ENCODE results near the gene SIN3A.

SIN3A gene

DNA sequence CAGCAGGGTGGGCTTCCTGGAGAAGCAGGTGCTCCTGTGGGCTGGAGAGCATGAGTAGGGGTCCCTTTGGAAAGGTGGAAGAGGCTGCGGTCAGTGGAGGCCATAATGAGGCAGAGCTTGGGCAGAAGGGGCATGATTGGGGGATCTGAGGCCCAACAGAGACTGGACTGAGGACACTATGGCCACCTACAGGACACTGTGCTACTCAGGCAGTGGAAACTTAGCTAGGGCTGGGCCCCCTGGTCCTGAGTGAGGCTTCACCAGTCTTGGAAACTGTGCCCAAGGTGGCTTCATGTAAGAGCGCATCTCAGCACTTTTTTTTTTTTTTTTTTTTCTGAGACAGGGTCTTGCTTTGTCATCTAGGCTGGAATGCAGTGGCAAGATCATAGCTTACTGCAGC is 121.9 kb downstream of the SIN3A start:
- no peak for DNase-seq

DNA sequence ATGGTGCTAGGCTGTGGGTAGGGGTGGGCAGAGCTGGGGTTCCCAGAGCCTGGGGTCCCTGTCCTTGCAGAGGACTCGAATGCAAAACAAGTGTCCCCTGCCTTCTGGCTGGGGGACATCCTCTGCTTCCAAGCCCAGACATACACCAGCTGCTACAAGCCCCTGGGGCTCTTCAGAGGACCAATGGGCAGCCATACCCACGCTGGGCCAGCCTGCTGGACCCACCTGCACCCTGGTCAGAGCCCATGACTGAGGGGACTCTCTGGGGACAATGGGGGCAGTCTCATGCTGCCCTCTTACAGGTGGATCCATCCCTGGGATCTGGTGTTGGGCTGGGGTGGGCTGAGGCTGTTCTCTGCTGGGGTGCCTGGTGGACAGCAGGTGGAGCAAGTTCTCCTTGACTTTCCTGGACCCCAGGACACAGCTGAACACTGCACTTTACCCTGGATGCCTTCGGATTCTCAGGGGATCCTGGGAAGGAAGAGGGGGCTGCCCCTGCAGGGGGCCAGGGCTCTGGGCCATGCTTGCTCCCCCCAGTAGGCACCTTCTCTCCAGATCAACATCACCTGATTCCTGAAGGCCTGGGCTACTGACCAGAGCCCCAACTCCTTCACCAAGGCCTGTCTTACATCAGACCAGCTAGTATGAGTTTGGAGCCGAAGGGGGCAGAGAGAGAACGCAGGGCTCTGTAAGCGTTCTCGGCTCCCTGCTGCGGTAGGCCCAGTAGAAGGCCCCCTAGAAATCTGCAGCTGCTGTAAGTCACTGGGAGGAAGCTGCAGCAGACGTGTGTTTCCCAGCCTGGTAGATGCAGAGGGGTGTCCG is 122.8 kb downstream of the SIN3A start:
- no peak for DNase-seq

DNA sequence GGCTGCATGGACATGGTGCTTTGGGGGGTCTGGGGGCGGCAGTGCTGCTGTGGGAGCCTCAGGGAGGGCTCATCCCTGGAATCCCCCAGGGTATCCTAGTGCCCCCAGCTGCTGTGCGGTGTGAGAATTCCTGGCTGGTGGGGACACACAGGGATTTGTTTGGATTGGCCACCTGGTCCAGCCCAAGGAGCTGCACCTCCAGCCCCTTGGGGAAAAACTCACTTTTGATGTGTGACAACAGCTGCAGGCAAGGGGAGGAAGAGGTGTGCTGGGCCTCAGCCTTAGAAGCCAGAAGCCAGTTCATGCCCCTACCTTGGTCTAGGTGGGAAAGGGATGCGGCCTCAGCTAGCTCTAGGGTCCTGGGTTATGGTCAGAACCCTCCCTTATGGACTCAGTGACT is 124.0 kb downstream of the SIN3A start:
- no peak for DNase-seq

DNA sequence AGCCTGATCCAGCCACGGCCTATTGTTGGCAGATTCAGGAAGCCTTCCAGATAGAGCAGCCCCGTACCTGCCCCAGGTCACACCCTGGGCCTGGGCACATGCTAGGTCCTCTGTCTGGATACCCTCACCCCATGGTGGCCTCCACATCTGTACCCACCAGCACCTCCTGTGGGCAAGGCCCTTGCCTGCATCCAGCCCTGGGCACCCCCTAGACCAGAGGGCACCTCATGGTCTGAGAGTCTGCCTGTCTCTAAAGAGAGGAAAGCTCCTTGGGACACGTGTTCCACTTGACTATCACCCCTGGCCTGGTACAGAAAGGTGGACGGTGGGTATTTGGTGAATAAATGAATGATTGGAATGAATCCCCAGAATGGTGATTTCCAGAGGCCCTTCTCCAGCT is 124.5 kb downstream of the SIN3A start:
- no peak for DNase-seq

DNA sequence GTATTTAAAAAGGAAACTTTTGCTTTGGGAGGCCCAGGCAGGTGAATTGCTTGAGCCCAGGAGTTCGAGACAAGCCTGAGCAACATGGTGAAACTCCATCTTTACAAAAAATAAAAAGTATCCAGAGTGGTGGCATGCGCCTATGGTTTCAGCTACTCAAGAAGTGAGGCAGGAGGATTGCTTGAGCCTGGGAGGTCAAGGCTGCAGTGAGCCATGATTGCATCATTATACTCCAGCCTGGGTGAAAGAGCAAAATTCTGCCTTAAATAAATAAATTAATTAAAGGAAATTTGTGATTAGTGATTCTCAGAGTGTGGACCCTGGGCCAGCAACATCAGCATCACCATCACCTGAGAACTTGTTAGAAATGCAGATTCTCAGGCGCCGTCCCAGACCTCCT is 125.6 kb downstream of the SIN3A start:
- DNase-seq, result no peak

DNA sequence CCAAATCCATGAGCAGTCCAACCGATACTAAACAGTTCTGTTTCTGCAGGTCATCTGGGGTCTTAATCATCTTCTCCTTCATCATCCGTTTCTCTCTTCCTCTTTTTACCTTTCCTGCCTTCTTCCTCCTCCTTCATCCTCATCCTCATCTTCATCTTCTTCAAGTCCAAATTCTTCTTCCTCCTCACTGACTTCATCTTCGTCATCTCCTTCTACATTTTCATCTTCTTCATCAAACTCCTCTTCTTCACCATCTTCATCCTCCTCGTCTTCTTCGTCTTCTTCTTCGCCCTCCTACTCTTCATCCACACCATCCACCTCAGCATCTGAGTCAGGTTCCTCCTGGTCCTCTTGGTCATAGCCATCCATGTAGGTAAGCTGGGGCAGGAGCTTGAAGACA is 129.8 kb downstream of the SIN3A start:
- DNase-seq, result no peak

Data from CD4-positive, alpha-beta T cell treated with Interleukin-21 for 1 hour (primary cell).